HG02884 (cell line): ENCODE results near the gene SECTM1.

Experiments
- ATAC-seq: cut with Tn5 transposase; IDR thresholded peaks from one replicate; pipeline ENCODE4 v1.9.1; 2021; ENCODE audit warnings: mild to moderate bottlenecking, moderate library complexity; ENCODE audit not compliant: unreplicated experiment

SECTM1 gene

DNA sequence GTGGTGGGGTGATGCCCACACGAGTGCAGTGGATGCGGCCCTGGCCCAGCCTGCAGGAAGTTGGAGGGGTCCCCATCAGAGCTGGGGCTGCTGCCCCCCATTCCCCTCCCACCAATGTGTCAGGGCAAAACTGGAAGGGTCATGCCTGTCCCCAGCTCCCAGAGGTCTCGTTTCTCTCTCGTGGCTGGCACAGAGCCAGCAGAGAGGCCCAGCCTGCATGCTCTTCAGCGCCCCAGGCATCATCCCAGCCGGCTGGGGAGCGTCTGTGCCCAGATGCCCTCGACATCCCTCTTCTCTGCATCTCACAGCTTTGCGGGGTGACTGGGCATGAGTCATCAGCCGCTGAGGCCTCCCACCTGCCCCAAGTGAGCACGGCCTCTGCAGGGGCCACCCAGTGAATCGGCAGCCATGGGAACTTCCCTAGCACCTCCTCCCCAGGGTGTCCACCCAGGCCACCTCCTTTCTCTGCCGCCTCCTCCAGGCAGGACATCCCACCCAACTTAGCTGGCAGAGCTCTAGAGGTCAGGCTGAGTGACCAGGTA is 50.3 kb downstream of the SECTM1 start:
- no peak for ATAC-seq

DNA sequence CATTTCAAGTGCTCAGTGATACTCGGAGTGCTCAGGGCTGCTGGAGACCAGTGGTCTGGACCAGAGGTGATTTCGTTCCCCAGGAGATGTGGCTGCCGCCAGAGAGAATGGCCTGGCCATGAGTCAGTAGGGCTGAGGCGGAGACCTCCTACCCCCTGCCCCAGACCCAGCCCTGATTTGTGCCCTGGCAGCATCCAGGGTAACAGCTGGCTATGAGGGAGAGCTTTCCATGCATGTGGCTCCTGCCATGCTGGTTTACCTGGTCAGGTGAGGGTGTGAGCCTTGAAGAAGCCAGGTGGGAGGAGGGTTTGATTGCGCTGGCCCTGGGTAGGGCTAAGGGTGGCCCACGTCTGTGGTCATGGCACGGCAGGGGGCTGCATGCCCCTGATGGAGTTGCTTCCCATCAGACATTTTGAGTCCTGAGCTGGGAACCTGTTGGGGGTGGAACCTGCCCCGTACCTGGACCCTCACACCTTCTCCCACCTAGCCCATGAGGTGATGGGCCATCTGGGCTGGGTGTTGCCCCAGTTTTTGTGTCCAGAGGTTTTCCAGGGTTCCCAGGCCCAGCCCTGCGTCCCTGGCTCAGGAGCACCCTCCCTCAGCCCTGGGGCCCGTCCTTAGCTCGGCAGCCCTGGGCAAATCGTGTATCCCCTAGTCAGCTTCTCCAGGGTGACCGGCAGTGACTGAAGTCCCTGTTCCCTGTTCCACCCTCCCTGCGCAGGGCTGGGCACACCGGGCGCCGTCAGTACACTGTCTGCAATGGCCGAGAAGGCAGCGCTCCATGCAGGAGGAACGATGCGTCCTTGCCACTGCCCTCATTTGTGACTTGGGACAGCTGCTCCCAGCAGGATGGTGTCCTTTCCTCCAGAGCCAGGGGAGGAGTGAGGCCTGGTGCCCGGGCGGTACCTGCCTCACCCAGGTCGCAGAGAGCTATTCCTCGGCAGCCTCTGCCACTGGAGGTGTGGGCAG is 51.0 kb downstream of the SECTM1 start:
- ATAC-seq = no peak

DNA sequence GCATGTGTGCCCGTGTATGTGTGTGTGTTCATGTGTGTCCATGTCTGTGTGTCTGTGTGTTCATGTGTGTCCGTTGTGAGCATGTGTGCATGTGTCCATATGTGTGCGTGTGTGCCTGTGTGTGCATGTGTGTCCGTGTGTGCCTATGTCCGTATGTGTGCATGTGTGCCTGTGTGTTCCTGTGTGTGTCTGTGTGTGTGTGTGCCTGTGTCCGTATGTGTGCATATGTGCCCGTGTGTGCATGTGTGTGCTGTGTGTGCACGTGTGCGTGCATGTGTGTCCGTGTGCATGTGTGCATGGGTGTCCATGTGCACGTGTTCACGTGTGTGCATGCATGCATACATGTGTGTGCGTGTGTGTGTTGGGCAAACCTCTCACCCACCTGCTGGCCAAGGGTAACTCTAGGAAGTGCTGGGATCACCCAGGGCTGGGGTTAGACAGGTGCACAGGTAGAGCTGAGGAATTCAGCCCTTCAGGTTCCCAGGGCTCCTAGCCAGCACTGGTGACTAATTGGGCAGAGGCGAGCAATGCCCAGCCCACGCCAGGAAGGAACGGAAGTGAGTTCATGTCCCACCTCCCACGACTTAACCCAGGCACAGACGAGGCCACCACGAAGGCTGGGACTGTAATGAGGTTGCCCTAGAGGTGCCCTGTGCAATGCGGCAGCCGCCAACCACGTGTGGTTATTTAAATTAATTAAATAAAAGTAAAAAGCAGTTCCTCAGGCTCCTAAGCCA is 51.9 kb downstream of the SECTM1 start:
- ATAC-seq = no peak

DNA sequence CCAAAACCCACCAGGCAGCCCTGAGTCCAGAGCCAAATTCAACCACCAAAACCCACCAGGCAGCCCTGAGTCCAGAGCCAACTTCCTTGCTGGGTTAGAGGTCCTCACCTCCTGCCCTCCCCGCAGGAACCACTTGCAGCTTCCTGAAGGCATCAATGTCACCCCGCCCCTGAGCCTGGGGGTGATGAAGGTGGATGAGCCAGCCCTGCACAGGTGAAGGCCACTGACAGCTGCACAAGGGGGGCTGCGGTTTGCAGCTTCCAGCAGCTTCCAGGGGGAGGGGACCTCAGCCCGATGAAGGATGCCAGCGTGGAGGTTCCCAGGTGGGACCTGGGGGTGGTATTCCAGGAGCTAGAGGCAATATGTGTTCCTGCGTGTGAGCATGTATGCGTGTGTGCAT is 52.5 kb downstream of the SECTM1 start:
- ATAC-seq = no peak

DNA sequence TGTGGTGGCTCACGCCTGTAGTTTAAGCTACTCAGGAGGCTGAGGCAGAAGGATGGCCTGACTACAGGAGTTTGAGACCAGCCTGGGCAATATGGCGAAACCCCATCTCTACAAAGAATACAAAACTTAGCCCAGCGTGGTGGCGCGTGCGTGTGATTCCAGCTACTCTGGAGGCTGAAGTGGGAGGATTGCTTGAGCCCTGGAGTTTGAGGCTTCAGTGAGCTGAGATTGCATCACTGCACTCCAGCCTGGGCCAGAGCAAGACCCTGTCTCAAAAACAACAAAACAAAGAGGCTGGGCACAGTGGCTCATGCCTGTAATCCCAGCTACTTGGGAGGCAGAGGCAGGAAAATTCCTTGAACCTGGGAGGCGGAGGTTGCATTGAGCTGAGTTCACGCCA is 53.0 kb downstream of the SECTM1 start:
- no peak for ATAC-seq

DNA sequence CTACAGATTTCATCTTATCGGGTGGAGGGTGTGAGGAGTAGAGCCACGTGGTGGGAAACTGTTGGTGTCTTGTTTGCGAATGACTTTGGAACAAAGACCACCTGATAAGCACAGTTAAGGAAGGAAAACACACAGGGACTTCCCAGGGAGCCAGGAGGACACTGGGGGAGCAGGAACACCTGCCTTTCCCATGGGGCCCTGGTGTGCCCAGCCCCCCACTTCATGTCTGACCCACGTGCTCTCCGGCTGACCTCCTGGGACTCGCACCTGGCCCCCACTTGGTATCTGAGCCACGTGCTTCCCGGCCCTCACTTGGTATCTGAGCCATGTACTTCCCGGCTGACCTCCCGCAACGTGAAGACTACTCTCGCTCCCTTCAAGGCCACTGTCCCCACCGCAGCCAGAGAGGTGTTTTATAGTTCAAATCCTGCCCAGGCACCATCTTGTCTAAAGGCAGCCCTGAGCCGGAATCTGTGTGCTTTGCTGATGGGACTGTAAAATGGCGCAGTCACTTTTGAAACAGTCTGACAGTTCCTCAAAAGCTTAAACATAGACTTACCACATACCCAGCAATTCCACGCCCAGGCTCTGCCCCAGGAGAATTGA is 54.7 kb downstream of the SECTM1 start:
- ATAC-seq = no peak

DNA sequence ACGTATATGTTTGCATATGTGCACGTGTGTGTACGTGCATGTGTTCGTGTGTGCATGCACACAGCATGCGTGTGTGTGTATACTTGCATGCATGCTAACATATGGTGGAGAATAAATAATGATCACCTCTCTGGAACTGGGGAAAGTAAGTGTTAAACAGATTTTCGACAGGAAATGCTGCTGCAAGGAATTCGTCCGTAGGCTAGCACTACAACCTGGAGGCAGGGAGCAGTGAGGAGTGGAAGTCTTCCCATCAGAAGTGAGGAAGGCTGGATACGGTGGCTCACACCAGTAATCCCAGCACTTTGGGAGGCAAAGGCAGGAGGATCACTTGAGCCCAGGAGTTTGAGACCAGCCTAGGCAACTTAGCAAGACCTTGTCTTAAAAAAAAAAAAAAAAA is 55.3 kb downstream of the SECTM1 start:
- ATAC-seq = no peak

DNA sequence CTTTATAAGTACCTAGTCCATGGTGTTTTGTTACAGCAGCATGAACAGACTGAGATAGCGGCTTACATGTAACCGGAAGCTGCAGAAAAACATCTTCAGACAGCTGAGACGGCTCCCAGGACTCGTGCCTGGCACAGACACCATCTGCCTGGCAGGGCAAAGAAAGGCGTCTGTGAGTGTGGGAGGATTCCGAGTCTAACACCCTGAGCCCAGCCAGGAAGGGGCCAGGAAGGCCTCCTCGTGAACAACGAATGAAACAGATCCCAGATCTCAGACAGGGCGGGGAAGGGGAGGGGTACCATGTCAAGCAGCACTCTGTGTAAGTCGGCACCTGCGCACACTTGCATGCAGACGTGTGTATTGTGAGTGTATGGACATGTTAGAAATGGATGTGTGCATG is 55.7 kb downstream of the SECTM1 start:
- ATAC-seq = no peak

DNA sequence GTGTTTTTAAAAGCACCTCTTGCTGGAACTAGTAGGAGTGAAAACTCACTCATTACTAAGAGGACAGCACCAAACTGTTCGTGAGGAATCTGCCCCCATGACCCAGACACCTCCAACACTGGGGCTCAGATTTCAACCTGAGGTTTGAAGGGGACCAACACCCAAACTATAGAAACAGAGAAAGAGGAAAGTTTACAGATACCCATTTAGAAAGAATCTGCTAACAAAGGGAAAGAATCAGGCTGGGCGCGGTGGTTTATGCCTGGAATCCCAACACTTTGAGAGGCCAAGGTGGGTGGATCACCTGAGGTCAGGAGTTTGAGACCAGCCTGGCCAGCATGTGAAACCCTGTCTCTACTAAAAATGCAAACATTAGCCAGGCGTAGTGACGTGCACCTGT is 56.6 kb downstream of the SECTM1 start:
- ATAC-seq = no peak

DNA sequence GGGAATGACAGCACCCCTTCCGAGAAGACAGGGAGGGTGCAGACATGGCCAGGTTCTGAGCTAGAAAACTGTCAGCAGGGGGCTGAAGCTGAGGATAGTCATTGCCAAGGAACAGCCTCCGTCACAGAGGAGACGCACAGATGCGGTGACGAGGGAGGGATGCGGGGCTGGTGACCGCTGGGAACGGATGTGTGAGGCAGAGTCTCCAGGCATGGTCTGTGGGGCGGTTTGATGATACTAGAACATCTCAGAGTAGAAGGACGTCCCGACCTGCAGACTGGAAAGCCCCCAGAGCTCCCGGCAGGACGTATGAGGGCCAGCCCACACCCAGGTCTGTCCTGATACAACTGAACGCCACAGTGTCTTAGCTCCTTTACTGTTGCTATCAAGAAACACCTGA is 58.2 kb downstream of the SECTM1 start:
- no peak for ATAC-seq

DNA sequence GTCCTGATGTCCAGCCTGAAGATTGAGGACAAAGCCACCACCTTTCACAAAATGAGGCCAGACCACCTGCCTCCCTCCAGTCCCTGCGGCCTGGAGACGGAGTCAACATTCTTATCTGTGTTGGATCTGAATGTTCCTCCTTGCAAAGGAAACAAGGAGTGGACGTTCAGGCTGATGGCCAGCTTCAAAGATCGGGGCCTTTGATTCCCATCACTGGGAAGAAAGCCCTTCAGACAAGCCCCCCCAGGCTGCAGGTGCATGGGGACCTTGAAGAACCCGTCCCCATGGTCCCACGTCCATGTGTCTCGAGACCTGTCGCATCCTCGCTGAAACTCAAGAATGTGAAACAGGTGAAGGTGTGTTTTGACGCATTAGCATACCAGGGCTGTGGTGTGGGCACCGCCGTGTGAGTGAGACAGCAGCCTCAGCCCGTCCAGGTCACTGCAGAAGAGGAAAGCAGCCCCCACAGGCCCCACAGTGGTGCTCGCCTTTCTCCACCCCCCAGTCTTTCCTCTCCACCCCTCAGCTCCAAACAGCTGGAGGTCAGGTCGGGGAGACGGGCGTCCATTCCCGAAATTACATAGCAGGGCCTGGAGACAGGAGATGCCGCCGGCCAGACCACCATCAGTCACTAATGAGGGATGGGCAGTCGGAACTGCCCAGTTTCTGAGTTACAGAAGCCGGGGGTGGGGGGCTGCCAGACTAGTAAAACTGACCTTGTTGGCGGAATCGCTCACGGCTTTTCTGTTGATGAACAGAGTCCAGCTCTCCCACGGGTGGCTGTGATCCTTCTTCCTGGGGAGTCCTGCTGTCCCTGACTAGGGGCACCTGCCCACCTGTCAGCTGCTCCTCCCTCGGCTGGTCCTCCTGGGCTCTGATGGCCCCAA is 59.2 kb downstream of the SECTM1 start:
- no peak for ATAC-seq

DNA sequence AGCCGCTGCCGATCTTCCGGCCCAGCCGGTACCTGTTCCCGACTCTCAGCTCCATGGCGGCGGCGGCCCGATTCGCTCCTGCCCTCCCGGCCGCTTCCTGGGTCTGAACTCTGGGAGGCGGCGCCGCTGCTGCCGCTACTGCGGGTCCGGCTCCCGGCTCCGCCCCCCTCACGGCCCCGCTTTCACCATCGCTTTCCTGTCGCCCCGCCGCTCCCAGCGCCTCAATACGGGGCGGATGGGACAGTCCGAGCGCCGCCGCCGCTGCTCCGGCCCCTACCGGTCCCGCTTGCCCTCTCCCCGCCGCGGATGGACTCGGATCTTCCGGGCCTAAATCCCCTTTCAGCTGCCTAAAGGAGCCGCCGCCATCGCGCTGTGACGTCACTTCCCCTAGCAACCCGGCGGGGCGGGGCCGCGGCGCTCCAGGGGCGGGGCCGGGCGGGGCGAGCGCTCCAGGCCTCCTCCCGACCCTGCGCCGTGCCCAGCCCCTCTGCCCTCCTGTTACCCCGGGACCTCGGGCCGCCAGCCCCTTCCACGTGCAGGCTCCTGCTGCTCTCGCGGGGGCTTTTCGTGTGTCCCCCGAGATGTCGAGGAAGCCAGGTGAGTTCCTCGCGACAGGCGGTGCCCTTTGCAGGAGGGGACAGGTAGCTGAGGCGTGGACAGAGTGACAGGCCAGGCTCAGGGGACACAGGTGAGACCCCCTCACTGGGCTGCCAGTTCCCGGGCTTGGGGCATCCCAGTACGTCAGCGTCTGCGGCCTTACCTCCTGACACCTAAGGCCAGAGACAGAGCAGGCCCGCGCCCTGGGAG is 60.0 kb downstream of the SECTM1 start, which contains the start of gene CSNK1D:
Gene CSNK1D, minus strand, starts transcription at position 374 of the 807 bp plus-strand sequence. Its CDS starts 319 bp downstream, at position 55.
- ATAC-seq = peak; percentile 59

DNA sequence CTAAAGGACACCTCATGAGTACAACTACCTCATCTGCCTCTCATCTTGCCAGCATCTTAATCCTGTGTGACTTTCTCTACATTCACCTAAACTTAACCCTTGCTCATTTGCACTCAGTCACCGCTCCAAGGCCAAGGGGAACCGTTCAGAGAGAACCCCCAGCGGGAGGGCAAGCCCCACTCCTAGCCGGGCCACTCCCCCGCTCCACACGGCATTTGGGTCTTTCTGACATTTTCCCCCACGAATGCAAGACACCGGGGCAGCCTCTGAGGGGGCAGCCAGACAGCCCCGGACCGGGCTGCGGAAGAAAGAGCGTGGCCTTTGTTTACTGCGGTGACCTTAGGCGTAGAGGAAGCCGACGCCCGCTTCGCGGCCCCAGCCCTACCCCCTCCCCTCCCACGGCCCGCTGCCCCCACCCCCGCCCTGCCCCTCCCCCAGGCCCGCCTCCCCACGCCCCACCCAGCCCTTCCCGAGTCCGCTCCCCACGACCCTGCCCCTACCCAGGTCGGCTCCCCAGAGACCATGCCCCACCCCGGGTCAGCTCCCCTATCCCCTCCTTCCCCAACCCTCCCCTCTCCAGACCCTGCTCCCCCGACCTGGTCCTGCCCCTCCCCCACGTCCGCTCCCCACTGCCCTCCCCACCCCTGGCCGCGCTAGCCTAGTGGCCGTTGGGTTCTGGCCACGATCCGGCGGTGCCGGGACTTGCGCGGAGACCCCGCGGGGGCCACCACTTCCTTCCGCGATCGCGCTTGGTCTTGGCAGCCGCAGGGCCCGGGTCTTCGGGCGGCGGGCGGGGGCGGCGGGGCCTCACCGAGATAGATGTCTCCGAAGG is 60.9 kb downstream of the SECTM1 start:
- no peak for ATAC-seq

DNA sequence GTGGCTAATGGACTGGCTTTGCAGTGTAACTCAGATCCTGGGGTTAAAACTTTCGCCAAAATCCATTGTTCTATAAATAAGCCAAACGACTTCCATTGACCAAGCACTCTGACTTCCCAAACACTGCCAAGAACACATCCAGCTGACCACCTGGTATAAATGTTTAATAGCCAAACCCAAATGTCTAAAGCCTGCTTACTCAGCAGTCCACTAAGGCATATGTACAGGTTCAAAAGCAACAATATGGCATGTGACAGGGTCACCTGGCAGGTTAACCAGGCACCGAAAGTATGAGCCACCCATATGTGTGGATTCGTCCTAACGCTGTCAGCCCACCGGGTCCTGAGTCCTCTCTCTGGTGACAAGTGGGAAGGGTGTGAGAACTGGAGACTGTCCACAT is 62.2 kb downstream of the SECTM1 start:
- no peak for ATAC-seq
